AG08396 (cell line): ENCODE measurements around the gene UCP2.
"Not testable (repeated sequence)": the region's sequence is repeated elsewhere in the genome, so short reads cannot be mapped to it uniquely, and the experiment has no call there.

Experiments used
- DNase-seq: peaks from one replicate; pipeline ENCODE4 v3.0.0; 2012; ENCODE audit warnings: low spot score, mixed read lengths

The UCP2 gene

GRCh38 chr11:73944085-73944484 is 38.6 kb downstream of the UCP2 start:
- no peak for DNase-seq

GRCh38 chr11:73942010-73942409 is 40.6 kb downstream of the UCP2 start:
- DNase-seq = no peak

- DNase-seq = no peak
These were observed 41.7 kb downstream of the UCP2 start for GRCh38 chr11:73940801-73941570.

GRCh38 chr11:73939096-73939495 is 43.5 kb downstream of the UCP2 start:
- DNase-seq = no peak

- not testable (repeated sequence) for DNase-seq
These were observed 46.6 kb downstream of the UCP2 start for GRCh38 chr11:73936047-73936446.

GRCh38 chr11:73932781-73933180 is 49.9 kb downstream of the UCP2 start:
- DNase-seq = no peak

GRCh38 chr11:73931951-73932350 is 50.7 kb downstream of the UCP2 start:
- DNase-seq = no peak

GRCh38 chr11:73931039-73931645 is 51.5 kb downstream of the UCP2 start:
- DNase-seq = peak; percentile 73

GRCh38 chr11:73929388-73929787 is 53.3 kb downstream of the UCP2 start:
- DNase-seq = no peak
